ENCODE results near the gene PIM3. TPM values are rescaled to one million over a fixed set of nuclear protein-coding genes. Genes with fewer than 3 reads are reported as not detected.
A peak's percentile ranks its signal among the peaks of the same experiment; 100 is the strongest.

Gene PIM3
- total RNA-seq, 1 experiment from 2014 or later = 42.9 TPM

GRCh38 chr22:49913026-49913425 is 47.5 kb upstream of the PIM3 start:
- H3K4me1 Mint-ChIP-seq = no peaks in the 10 kb centered on the region
- no peak overlapping the region for H3K4me3 Mint-ChIP-seq
- H3K9me3 Mint-ChIP-seq = no peaks in the 10 kb centered on the region
- no peak for ATAC-seq
- H3K27me3 Mint-ChIP-seq (ENCODE audit: low read depth) = no peaks in the 10 kb centered on the region
- H3K36me3 Mint-ChIP-seq = peaks cover 10% of the 10 kb centered on the region
- no peak overlapping the region for H3K27ac Mint-ChIP-seq
- CTCF ChIA-PET = no interaction called here
- no peak for TF ChIP-seq MYBL2 (CRISPR knock-in tag; IDR thresholded peaks at IDR 0.05)
- DNase-seq (ENCODE audit: low spot score) = no peak
- POLR2A ChIA-PET = no interaction called here

DNA sequence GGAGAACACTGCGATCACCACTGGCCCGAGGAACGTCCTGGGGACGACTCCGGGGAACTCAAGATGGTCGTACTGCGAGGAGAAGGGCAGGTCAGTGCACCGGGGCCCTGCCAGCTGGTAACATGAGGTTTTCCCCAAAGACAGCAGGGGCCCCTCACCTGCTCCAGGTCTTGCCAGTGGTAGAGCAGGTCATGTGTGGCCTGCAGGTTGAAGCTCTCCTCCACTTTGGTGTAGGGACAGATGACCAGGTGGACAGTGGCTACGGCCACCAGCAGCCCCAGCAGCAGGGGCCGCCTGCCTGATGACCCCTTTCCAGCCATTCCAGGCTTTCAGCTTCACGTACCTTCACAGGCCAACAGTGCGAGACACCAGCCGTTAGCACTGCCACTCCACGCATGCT is 47.1 kb upstream of the PIM3 start:
- Mint-ChIP-seq H3K9me3 (no peaks in the 10 kb centered on the region), H3K4me1 (no peaks in the 10 kb centered on the region), H3K4me3 (no peak overlapping the region), H3K27me3 (ENCODE audit: low read depth) (no peaks in the 10 kb centered on the region), H3K36me3 (peaks cover 10% of the 10 kb centered on the region), H3K27ac (no peak overlapping the region)
- ChIA-PET CTCF (no interaction called here), POLR2A (no interaction called here)
- DNase-seq (ENCODE audit: low spot score) (no peak), ATAC-seq (no peak)
- TF ChIP-seq SP1 (CRISPR knock-in tag; conservative IDR thresholded peaks at IDR 0.05) (no peak), ATF1 (CRISPR knock-in tag; IDR thresholded peaks at IDR 0.05) (no peak), NR1H2 (CRISPR knock-in tag; IDR thresholded peaks at IDR 0.05) (no peak), NR2C2 (CRISPR knock-in tag; IDR thresholded peaks at IDR 0.05) (no peak), ZNF532 (CRISPR knock-in tag; IDR thresholded peaks at IDR 0.05; ENCODE audit: borderline replicate concordance) (no peak)

DNA sequence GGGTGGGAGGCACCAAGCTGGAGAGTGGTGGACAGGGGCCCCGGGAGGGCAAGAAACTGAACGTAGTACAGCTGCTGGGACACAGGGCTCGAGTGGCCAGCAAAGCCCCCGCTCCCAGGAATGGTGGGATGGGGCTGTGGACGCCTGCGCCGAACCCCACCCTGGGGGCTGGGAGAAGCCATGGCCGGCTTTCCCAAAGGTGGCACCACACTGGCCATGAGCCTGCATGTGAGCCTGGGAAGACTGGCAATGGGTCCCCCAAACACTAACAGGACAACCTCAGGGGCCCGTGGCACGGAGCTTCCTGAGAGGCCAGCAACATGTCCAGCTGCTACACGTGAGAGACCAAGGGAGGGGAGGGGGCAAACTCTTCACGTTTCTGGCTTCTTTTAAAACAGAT is 46.3 kb upstream of the PIM3 start:
- Mint-ChIP-seq H3K4me1 (peaks cover 2% of the 10 kb centered on the region; the same call in 1 of the 2 replicates), H3K36me3 (peaks cover 7% of the 10 kb centered on the region), H3K27me3 (ENCODE audit: low read depth) (no peaks in the 10 kb centered on the region), H3K27ac (peak overlapping the region; percentile 41; the same call in 1 of the 2 replicates), H3K4me3 (no peak overlapping the region), H3K9me3 (no peaks in the 10 kb centered on the region)
- no peak for ATAC-seq
- CTCF ChIA-PET = no interaction called here
- DNase-seq (ENCODE audit: low spot score) = no peak
- POLR2A ChIA-PET = no interaction called here
- TF ChIP-seq, protein P1, sequence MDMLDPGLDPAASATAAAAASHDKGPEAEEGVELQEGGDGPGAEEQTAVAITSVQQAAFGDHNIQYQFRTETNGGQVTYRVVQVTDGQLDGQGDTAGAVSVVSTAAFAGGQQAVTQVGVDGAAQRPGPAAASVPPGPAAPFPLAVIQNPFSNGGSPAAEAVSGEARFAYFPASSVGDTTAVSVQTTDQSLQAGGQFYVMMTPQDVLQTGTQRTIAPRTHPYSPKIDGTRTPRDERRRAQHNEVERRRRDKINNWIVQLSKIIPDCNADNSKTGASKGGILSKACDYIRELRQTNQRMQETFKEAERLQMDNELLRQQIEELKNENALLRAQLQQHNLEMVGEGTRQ (CRISPR knock-in tag; IDR thresholded peaks at IDR 0.05) = no peak
- TF ChIP-seq SOX15 (CRISPR knock-in tag; IDR thresholded peaks at IDR 0.05) (no peak), TEAD4 (CRISPR knock-in tag; IDR thresholded peaks at IDR 0.05) (no peak), IRF2 (CRISPR knock-in tag; IDR thresholded peaks at IDR 0.05; ENCODE audit: borderline replicate concordance, low read depth) (no peak), RORB (CRISPR knock-in tag; IDR thresholded peaks at IDR 0.05) (no peak), ZNF281 (CRISPR knock-in tag; IDR thresholded peaks at IDR 0.05) (no peak), ESRRA (CRISPR knock-in tag; IDR thresholded peaks at IDR 0.05; ENCODE audit: borderline replicate concordance) (no peak), NR1H2 (CRISPR knock-in tag; IDR thresholded peaks at IDR 0.05) (no peak), TEAD1 (CRISPR knock-in tag; IDR thresholded peaks at IDR 0.05) (no peak), E2F4 (CRISPR knock-in tag; IDR thresholded peaks at IDR 0.05; ENCODE audit: borderline replicate concordance, low read depth) (no peak), OVOL2 (CRISPR knock-in tag; IDR thresholded peaks at IDR 0.05; ENCODE audit: borderline replicate concordance) (no peak)
- TF ChIP-seq, protein P2, sequence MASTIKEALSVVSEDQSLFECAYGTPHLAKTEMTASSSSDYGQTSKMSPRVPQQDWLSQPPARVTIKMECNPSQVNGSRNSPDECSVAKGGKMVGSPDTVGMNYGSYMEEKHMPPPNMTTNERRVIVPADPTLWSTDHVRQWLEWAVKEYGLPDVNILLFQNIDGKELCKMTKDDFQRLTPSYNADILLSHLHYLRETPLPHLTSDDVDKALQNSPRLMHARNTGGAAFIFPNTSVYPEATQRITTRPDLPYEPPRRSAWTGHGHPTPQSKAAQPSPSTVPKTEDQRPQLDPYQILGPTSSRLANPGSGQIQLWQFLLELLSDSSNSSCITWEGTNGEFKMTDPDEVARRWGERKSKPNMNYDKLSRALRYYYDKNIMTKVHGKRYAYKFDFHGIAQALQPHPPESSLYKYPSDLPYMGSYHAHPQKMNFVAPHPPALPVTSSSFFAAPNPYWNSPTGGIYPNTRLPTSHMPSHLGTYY (CRISPR knock-in tag; IDR thresholded peaks at IDR 0.05) = no peak
- TF ChIP-seq, protein P3, sequence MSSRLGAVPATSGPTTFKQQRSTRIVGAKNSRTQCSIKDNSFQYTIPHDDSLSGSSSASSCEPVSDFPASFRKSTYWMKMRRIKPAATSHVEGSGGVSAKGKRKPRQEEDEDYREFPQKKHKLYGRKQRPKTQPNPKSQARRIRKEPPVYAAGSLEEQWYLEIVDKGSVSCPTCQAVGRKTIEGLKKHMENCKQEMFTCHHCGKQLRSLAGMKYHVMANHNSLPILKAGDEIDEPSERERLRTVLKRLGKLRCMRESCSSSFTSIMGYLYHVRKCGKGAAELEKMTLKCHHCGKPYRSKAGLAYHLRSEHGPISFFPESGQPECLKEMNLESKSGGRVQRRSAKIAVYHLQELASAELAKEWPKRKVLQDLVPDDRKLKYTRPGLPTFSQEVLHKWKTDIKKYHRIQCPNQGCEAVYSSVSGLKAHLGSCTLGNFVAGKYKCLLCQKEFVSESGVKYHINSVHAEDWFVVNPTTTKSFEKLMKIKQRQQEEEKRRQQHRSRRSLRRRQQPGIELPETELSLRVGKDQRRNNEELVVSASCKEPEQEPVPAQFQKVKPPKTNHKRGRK (CRISPR knock-in tag; IDR thresholded peaks at IDR 0.05; ENCODE audit: borderline replicate concordance) = no peak
- TF ChIP-seq, protein P4, sequence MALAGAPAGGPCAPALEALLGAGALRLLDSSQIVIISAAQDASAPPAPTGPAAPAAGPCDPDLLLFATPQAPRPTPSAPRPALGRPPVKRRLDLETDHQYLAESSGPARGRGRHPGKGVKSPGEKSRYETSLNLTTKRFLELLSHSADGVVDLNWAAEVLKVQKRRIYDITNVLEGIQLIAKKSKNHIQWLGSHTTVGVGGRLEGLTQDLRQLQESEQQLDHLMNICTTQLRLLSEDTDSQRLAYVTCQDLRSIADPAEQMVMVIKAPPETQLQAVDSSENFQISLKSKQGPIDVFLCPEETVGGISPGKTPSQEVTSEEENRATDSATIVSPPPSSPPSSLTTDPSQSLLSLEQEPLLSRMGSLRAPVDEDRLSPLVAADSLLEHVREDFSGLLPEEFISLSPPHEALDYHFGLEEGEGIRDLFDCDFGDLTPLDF (CRISPR knock-in tag; IDR thresholded peaks at IDR 0.05) = no peak
